Chondrocyte (in vitro differentiated cells): ENCODE measurements around the gene EXOC2. TPM values are rescaled to one million over a fixed set of nuclear protein-coding genes. Genes with fewer than 3 reads are reported as not detected.

Experiments used
- DNase-seq: peaks from one replicate; pipeline ENCODE4 v3.0.0; 2021; ENCODE audit warnings: mixed read lengths, low spot score
- H3K27ac Mint-ChIP-seq: one replicate; pipeline ENCODE4 v1.8.0; 2021; ENCODE audit warnings: mild to moderate bottlenecking, moderate library complexity, mixed read lengths; ENCODE audit not compliant: unreplicated experiment
- H3K27me3 Mint-ChIP-seq: 2 replicates; pipeline ENCODE4 v1.8.0; 2021; ENCODE audit warnings: low read depth, mixed read lengths
- H3K36me3 Mint-ChIP-seq: 2 replicates; pipeline ENCODE4 v1.8.0; 2021; ENCODE audit warnings: low read depth, mixed read lengths
- H3K4me1 Mint-ChIP-seq: 2 replicates; pipeline ENCODE4 v1.8.0; 2021; ENCODE audit warnings: low read depth, mild to moderate bottlenecking, mixed read lengths
- H3K4me3 Mint-ChIP-seq: one replicate; pipeline ENCODE4 v1.8.0; 2021; ENCODE audit warnings: mild to moderate bottlenecking, moderate library complexity, mixed read lengths; ENCODE audit not compliant: unreplicated experiment
- H3K9me3 Mint-ChIP-seq: 2 replicates; pipeline ENCODE4 v1.8.0; 2021; ENCODE audit warnings: low read depth, mixed read lengths
- CTCF ChIP-seq: fragments of 200-600 bp; sonication (generic); IDR thresholded peaks from 2 replicates; pipeline ENCODE4 v1.5.0; 2021; ENCODE audit warnings: antibody characterized with exemption, mild to moderate bottlenecking, moderate library complexity
- total RNA-seq: library from RNA; stranded (reverse); gene quantifications from 3 replicates; pipeline ENCODE4 v1.2.1, GENCODE V29; 2021

Gene EXOC2
- total RNA-seq, 1 donor from 2014 or later, result 27.5 TPM

DNA sequence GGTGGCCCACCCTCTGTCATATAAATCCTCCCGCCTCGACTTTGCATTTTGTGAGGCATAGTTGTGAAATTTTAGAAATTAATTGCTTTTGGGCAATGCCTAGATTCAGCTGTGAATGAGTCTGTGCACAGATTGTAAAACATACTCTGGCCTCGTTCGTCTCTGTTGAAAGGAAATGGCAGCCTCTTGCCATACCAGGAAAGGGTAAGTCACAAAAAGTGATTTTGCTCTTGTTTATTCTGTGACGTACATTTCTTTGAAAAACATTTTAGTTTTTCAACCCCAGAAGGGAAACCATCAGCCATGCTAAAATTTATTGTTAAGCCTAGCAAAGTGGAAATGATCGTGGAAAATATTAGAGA lies 15.3 kb upstream of the EXOC2 start:
- Mint-ChIP-seq H3K9me3 (no peaks in the 10 kb centered on the region), H3K27me3 (no peaks in the 10 kb centered on the region), H3K27ac (no peak overlapping the region), H3K36me3 (no peaks in the 10 kb centered on the region), H3K4me3 (no peak overlapping the region), H3K4me1 (peaks cover 29% of the 10 kb centered on the region)
- no peak for DNase-seq
- TF ChIP-seq CTCF, result no peak

DNA sequence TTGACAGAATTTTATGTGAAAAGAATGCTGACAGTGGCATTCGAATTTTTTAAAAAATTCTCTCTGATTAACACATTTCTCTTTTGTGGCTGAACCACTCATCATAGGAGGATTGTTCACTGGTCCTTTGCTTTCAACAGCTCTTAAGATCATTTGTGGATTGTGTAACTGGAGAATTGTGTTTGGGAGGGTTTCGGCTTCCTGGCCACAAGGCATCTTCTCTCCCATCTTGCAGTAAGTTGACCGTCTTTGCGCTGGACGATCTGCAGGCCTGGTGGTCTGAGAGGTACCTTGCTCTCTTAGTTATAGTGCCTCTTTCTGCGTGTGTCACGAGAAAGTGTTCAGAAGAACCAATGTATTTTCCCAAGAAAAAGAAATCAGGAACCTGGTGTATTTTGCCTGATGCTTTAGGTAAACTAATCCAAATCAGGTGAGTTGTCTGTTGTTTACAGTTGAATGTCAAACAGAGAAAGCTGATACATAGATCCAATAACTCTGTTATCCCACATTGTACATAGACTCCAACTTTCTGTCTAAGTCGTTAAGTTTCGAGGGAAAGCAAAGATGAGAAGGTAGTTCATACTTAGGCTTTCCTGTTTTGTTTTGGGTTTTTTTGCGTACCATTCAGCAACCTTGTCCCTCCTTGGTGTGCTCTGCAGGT lies 14.8 kb upstream of the EXOC2 start:
- TF ChIP-seq CTCF, result no peak
- H3K4me3 Mint-ChIP-seq, result no peak overlapping the region
- peaks cover 29% of the 10 kb centered on the region for H3K4me1 Mint-ChIP-seq
- H3K27ac Mint-ChIP-seq, result no peak overlapping the region
- no peaks in the 10 kb centered on the region for H3K27me3 Mint-ChIP-seq
- no peak for DNase-seq
- H3K36me3 Mint-ChIP-seq, result no peaks in the 10 kb centered on the region
- no peaks in the 10 kb centered on the region for H3K9me3 Mint-ChIP-seq

DNA sequence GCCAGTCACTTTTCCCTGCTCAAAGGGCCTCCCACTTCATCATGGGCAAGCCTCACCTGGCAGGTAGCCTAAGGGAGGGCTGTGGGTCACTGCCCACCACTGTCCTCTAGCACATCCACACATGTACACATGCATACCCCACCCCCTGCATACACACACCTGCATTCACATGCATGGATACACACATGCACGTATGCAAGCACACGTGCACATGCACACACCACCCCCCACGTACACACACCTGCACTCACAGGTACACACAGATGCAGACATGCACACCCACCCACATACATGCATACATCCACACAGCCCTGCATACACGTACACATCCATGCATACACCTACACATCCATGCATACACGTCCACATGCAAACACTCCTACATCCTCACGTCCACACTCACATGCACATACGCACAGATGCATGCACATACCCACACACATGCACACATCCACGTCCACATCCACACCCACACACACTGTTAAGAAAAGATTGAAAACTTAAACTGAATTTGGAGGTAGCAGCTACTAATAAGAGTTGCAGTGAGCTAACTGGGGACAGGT lies 14.0 kb upstream of the EXOC2 start:
- no peak for DNase-seq
- H3K27me3 Mint-ChIP-seq, result no peaks in the 10 kb centered on the region

DNA sequence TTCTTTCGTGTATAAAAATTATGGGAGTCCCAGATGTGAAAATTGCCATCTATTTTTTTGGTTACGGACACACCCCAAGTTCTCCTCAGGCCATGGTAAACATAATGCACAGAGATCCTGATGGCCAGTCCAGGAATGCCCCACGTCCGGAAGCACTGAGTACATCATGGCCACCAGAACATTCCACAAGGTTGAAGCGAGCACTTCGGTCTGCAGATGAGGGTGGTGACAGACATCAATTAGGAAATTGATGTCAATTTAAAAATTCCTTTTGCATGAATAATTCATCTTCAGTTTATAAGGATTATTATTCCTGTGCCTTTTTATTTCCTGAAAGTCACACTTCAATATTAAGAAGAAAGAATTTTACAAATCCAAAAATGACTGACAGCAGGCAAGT lies 13.2 kb upstream of the EXOC2 start:
- Mint-ChIP-seq H3K4me3 (no peak overlapping the region), H3K9me3 (no peaks in the 10 kb centered on the region), H3K36me3 (no peaks in the 10 kb centered on the region), H3K27me3 (no peaks in the 10 kb centered on the region), H3K4me1 (peaks cover 23% of the 10 kb centered on the region), H3K27ac (no peak overlapping the region)
- no peak for DNase-seq
- no peak for TF ChIP-seq CTCF

More for the DNA sequence above, 14.0 kb upstream of the EXOC2 start:
- Mint-ChIP-seq H3K9me3 (no peaks in the 10 kb centered on the region), H3K4me3 (no peak overlapping the region), H3K4me1 (peaks cover 29% of the 10 kb centered on the region), H3K36me3 (no peaks in the 10 kb centered on the region), H3K27ac (no peak overlapping the region)
- no peak for TF ChIP-seq CTCF

- Mint-ChIP-seq H3K27ac (no peak overlapping the region), H3K27me3 (no peaks in the 10 kb centered on the region), H3K9me3 (no peaks in the 10 kb centered on the region), H3K36me3 (no peaks in the 10 kb centered on the region), H3K4me3 (no peak overlapping the region), H3K4me1 (peaks cover 13% of the 10 kb centered on the region)
- DNase-seq, result no peak
- no peak for TF ChIP-seq CTCF
These were observed 12.1 kb upstream of the EXOC2 start for GRCh38 chr6:705047-705446.
